OCI-M1 (cell line): ENCODE results near the gene COL4A3.
A peak's percentile ranks its signal among the peaks of the same experiment; 100 is the strongest.

Experiments
- DNase-seq: peaks from one replicate; lab custom pipeline; 2025; lab: John Stamatoyannopoulos, UW

Gene COL4A3

GRCh38 chr2:227295806-227296205 is 131.4 kb downstream of the COL4A3 start:
- DNase-seq, result no peak

GRCh38 chr2:227296671-227297405 is 132.4 kb downstream of the COL4A3 start:
- DNase-seq, result no peak

DNA sequence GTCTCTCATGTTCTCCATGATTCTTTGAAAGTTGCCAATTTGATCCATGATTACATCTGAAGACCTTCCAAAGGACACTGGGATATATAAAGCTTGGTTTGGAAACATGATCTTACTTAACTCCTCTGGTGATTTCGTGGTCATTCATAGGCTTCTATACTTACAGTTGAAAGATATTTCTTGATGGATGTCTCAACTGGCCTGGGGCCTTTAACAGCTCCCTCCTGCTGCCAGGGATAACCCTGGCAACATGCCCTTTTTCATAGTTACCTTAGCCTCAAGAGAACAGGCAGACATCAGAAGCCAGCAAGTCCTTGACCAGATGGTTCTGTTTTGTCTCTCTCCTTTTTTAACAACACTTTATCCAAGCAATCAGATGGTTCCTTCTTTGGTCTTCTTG is 137.1 kb downstream of the COL4A3 start:
- DNase-seq, result no peak

DNA sequence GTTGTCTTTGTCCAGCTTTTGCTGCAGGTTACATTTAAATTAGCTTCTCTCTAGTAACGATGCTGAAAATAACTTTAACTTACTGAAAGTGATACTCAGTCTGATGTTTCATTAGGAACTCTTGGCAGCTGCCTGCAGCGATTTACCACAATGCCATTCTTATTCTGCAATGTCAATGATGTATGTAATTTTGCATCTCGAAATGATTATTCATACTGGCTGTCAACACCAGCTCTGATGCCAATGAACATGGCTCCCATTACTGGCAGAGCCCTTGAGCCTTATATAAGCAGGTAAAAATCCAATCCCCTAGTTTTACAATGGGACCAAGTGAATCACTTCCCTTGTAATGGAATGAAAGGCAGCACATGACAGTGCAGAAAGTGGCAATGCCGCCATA is 144.4 kb downstream of the COL4A3 start:
- no peak for DNase-seq

DNA sequence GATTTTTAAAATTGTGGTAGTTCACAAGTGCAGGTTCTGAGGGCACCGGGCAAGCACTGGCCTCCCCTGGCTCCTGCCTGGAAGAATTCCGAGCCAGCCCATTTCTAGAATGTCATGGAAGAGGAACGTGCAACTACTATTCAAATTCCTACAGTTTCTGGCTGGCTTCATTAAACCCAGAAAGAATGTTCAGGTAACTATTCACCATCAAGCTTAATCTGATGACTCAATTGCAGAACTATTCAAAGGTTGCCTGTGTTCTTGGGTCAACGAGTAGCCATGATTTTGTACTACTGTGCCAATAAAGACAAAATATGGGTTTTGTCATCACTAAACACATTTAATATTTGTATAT is 146.3 kb downstream of the COL4A3 start:
- no peak for DNase-seq

GRCh38 chr2:227311861-227312506 is 147.6 kb downstream of the COL4A3 start:
- DNase-seq, result no peak

- DNase-seq, result no peak
These were observed 148.2 kb downstream of the COL4A3 start for GRCh38 chr2:227312579-227312978.

DNA sequence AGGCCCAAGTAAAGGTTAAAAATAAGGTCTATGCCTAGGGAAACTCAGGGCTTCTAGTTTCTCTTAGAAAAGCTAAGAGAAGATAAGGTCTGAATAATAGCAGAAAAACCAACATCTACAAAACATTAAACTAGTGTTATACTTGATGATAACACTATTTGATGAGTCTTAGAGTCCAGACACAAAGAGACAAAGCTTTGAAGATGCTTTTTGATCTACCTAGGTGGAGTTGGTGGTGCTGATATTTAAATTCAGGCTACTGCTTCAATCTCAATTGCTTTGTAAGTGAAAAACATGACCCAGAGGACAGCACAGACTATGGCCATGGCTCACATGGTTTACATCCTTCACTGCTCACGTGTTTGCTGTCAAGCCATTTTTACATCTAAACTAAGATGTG is 148.9 kb downstream of the COL4A3 start:
- DNase-seq, result no peak

DNA sequence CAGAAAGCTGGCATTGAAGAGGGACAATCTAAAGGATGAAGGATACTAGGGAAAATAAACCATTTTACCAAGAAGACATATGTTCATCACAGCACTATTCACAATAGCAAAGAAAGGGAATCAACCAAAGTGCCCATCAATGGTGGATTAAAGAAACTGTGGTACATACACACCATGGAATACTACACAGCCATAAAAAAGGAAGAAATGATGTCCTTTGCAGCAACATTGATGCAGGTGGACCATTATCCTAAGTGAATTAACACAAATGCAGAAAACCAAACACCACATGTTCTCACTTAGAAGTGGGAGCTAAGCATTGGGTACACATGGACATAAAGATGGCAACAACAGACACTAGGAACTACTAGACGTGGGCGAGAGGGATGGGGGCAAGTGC is 153.4 kb downstream of the COL4A3 start:
- DNase-seq, result no peak

GRCh38 chr2:227320305-227321094 is 156.1 kb downstream of the COL4A3 start:
- no peak for DNase-seq

DNA sequence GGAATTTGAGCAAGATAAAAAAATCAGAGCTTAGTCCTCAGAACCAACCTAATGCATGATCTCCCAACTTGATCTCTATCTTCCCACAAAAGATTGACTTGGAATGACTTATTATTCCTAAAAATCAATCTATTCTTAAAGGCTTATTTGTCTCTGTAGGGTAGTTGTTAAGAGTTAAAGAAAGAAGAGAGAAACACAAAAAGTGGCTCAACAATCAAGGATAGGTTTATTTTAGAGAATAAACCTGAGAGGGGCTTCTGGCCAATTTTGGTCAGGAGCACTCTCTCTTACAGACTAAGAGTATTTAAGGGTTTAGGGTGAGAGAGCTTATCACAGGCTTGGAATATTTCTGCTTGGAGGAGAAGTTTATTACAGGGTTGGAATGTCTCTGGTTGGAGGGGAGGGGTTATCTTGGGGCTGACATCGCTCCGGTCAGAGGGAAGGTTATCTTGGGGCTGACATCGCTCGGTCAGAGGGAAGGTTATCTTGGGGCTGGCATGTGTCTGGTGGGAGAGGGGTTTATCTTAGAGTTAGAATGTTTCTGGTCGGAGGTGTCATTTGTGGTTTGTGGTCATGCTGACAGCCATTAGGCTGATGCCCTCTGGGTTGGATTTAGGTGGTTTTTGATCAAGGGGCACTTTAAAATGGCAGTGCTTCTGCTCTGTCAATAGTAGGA is 158.2 kb downstream of the COL4A3 start:
- peak; percentile 87 for DNase-seq

DNA sequence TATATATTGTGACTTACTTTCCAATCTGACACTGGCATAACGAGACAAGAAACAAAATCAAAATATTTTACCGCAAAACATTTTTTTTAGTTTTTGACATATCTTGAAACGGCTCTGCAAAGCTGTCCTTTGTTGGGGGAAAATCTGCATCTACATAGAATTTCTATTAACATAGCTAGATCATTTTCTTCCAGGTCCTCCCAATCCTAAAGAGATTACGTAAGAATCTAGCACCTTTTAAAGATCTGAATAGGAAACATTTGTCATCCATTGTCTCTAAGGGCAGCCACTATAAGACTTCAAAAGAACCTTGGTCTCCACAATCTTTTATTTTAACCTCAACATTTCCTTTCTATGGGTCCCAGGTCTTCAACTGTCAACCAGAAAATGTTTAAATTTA is 159.4 kb downstream of the COL4A3 start:
- DNase-seq, result no peak

DNA sequence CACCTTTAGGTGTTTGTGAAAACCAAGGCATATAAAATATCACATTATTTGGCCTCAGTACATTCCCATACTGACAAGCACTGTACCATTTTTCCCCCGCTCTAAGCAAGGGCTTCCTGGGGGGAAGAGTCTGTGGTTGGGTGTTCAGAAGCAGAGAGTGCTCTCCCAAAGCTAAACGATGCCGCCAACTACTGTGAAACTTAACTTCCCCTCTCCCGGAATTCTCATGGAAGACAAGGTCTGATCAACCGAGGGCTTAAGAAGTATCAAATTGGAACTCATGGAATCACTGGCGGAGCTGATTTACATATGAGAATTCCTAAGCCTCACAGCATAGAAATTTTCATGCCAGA is 160.2 kb downstream of the COL4A3 start:
- peak; percentile 73 for DNase-seq

DNA sequence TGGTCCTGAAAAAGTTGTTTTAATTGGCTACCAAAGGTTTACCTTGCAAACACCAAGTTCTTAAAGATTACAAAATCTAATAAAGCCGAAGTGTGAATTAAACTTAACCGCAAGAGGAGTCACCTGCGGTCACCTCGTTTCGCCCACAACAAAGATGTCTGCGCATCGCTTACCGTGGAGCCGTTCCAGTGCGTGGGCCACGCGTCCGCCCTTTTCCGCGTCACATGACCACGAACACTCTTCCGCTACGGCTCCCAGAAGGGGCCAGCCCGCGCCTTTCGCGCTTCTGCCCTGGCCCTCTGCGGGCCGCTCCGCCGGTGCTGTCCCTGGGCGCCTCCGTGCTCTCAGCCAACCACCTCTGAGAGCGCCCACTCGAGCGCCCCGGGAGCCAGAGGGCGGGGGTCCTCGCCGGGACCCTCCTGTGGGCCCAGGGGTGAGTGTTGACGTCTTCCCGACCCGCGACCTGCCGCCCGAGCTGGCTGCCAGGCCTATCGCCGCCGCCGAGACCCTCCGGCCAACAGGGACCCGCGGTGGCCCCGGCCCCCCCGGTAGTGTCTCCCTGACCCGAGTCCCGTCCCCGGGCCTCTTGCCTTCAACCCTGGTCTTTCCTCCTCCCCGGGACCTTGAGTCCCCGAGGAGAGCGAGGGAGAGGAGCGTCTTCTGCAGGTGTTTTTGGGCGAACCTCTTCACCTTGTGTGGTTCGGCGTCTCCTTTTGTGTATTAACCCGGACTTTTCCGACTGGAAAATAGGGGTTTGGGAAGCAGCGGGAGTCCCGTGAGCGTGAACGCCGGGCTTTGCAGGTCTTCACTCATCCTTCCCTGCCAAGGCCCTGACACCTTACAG is 160.8 kb downstream of the COL4A3 start, which contains the start of gene MFF:
MFF (plus strand) TSS at position 257 of the 844 bp plus-strand sequence. CDS start 5,415 bp downstream, outside the sequence.
- peak; percentile 95 for DNase-seq

DNA sequence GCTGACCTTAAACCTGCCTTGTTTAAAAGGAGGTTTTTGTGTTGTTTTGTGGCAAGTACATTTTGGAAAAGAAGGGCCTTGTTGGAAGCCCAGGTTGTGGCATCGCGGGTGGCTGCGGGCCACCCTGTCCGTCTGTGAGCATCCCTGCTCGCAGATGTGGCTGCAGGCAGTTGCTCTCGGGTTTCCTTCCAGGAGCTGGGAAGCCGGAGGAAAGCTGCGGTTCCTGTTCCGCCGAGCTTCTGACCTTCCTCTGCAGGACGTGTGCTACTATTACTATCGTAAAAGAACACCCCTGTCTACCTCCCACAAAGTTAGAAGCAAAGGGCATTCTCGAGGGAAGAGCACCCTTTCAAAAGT is 161.4 kb downstream of the COL4A3 start:
- DNase-seq, result no peak

- DNase-seq, result no peak
These were observed 162.4 kb downstream of the COL4A3 start for GRCh38 chr2:227326783-227327182.

- DNase-seq, result no peak
These were observed 171.3 kb downstream of the COL4A3 start for GRCh38 chr2:227335713-227336112.

GRCh38 chr2:227337442-227337841 is 173.0 kb downstream of the COL4A3 start:
- DNase-seq, result no peak

DNA sequence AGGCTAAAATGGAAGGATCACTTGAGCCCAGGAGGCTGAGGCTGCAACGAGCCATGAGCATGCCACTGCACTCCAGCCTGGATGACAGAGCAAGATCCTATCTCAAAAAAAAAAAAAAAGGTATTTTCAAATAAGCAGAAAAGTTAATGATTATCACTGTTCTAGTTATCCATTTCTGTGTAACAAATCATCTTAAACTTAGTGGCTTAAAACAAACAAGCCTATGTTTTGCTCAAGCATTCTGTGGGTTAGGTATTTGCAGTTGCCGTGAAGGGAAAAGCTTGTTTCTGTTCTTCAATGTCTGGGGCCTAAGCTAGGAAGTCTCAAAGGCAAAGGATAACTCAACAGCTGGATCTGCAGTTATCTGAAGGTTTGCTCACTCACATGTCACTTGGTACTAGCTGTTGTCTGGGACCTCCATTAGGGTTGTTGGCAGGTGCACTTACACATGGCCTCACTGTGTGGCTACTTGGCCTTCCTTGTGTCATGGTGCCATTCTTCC is 174.7 kb downstream of the COL4A3 start:
- no peak for DNase-seq

GRCh38 chr2:227340106-227340505 is 175.7 kb downstream of the COL4A3 start:
- DNase-seq, result no peak

DNA sequence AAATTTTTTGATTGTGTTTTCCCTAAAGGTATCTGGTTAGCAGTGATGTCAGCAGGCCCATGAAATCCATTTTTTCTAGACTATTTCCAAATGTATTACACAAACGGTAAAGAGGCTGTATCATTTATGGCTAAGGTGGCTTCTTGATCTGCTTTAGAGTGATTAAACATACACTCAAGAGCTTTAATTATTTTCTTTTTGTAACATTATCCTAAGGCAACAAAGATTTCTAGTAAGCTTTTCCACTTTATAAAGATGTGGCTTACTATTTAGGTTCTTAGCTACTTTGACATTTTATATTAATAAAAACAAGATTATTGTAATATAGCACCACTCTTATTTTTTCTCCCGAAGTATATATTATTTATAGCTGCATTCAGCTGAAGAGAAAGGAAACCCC is 177.1 kb downstream of the COL4A3 start:
- DNase-seq, result no peak
